HFFc6 (cell line): ENCODE results near the gene SLC13A3. TPM values are rescaled to one million over a fixed set of nuclear protein-coding genes. Genes with fewer than 3 reads are reported as not detected.

Experiments
- DNase-seq: peaks from one replicate; pipeline ENCODE4 v3.0.0-alpha.2; 2018
- H3K27ac Mint-ChIP-seq: 2 replicates; pipeline ENCODE4 v1.8.0; 2020; ENCODE audit warnings: mild to moderate bottlenecking, mixed read lengths
- H3K27me3 Mint-ChIP-seq: 2 replicates; pipeline ENCODE4 v1.8.0; 2021; ENCODE audit warnings: mild to moderate bottlenecking, moderate library complexity, mixed read lengths; ENCODE audit not compliant: insufficient read depth
- H3K36me3 Mint-ChIP-seq: 2 replicates; pipeline ENCODE4 v1.8.0; 2021; ENCODE audit warnings: low read depth, mixed read lengths
- H3K4me1 Mint-ChIP-seq: 2 replicates; pipeline ENCODE4 v1.8.0; 2020; ENCODE audit warnings: low read depth, mixed read lengths
- H3K4me3 Mint-ChIP-seq: 2 replicates; pipeline ENCODE4 v1.8.0; 2020; ENCODE audit warnings: mild to moderate bottlenecking, moderate library complexity, mixed read lengths
- H3K9me3 Mint-ChIP-seq: 2 replicates; pipeline ENCODE4 v1.8.0; 2020; ENCODE audit warnings: mild to moderate bottlenecking, mixed read lengths
- CTCF ChIP-seq: fragments of 200-600 bp; sonication (generic); IDR thresholded peaks from 2 replicates; pipeline ENCODE4 v1.5.0; 2021; ENCODE audit warnings: antibody characterized with exemption, mild to moderate bottlenecking
- total RNA-seq, 6 experiments: library from RNA; stranded (reverse); fragmentation: NEBNext Ultra II Directional; extraction: Animal tissue kit (Norgen Biotek cat#: 25700); gene quantifications; 2 replicates in 1 of 6; 3 replicates in 5 of 6; pipeline ENCODE4 v1.2.3, GENCODE V29; 2021

SLC13A3 gene
- total RNA-seq, 6 experiments from 2014 or later = 2.3 to 3.5 (median 2.7) TPM

GRCh38 chr20:46671866-46672542, 20.7 kb upstream of the SLC13A3 start:
- no peak overlapping the region for H3K27ac Mint-ChIP-seq
- H3K36me3 Mint-ChIP-seq = peaks cover 19% of the 10 kb centered on the region
- no peaks in the 10 kb centered on the region for H3K27me3 Mint-ChIP-seq
- TF ChIP-seq CTCF = no peak
- H3K4me1 Mint-ChIP-seq = no peaks in the 10 kb centered on the region
- peaks cover 23% of the 10 kb centered on the region for H3K9me3 Mint-ChIP-seq
- no peak for DNase-seq
- no peak overlapping the region for H3K4me3 Mint-ChIP-seq

DNA sequence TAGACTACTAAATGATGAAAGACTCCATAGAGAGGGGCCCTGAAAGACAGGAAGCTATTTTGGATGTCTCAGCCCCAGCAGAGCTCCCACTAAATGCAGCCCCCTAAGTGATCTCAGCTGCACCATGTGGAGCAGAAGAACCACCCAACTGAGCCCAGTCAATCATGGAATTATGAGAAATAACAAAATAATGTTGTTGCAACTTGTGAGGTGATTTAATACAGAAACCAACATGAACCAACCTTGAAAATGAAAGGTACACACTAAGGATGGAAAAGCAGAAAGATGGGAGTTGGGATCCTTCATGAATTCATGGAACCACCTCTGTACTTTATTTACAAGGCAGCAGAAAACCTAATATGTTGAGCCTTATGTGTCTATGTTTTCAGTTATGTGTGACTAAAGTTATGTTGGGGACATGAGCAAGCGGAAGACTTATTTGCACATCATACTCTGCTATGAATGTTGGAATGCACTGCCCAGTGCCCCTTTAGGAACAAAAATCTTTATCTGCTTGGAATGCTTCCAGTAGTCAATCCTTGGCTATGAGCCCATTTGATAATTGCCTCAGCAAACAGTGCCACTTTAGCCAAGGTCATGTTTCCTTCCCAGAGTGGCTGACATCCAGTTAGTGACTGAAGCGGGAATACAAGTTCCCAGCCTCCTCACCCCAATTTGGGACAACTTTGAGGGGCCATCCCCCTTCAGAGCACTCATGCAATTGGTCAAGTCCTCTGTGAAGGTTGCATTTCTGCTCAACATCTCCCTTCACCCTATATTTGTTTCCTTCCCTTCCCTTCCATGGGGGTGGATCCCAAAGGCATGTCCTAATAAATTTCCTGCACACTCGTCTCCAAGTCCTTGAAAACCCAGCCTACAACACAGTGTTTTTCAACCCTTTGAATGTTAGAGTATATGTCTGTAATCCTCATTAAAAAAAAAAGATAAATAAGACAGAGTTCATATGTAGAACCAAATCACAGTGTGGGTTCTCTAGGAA, 19.6 kb upstream of the SLC13A3 start:
- Mint-ChIP-seq H3K9me3 (peaks cover 23% of the 10 kb centered on the region), H3K27me3 (no peaks in the 10 kb centered on the region), H3K36me3 (peaks cover 19% of the 10 kb centered on the region), H3K27ac (no peak overlapping the region), H3K4me3 (no peak overlapping the region), H3K4me1 (no peaks in the 10 kb centered on the region)
- no peak for DNase-seq
- no peak for TF ChIP-seq CTCF

GRCh38 chr20:46670228-46670584, 18.9 kb upstream of the SLC13A3 start:
- no peak for DNase-seq
- H3K4me3 Mint-ChIP-seq = no peak overlapping the region
- H3K36me3 Mint-ChIP-seq = peaks cover 19% of the 10 kb centered on the region
- H3K4me1 Mint-ChIP-seq = no peaks in the 10 kb centered on the region
- no peaks in the 10 kb centered on the region for H3K27me3 Mint-ChIP-seq
- H3K27ac Mint-ChIP-seq = no peak overlapping the region
- peaks cover 23% of the 10 kb centered on the region for H3K9me3 Mint-ChIP-seq
- TF ChIP-seq CTCF = no peak

GRCh38 chr20:46666818-46667515, 15.7 kb upstream of the SLC13A3 start:
- H3K27ac Mint-ChIP-seq = no peak overlapping the region
- DNase-seq = no peak
- peaks cover 15% of the 10 kb centered on the region for H3K9me3 Mint-ChIP-seq
- no peak for TF ChIP-seq CTCF
- no peaks in the 10 kb centered on the region for H3K4me1 Mint-ChIP-seq
- H3K36me3 Mint-ChIP-seq = peaks cover 12% of the 10 kb centered on the region
- no peak overlapping the region for H3K4me3 Mint-ChIP-seq
- H3K27me3 Mint-ChIP-seq = no peaks in the 10 kb centered on the region; the same call in 1 of the 2 replicates

DNA sequence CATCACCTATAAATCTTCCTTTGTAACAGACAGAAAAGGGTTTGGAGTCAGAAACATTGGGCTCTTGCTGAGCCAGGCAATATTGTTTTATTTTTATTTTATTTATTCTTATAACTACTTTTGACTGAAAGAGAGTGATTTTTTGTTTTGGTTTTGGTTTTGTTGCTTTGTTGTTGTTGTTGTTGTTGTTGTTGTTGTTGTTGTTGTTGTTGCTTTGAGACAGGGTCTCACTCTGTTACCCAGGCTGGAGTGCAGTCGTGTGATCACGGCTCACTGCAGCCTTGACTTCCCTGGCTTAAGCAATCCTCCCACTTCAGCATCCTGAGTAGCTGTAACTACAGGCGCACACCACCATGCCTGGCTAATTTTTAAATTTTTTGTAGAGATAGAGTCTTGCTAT, 15.0 kb upstream of the SLC13A3 start:
- no peak overlapping the region for H3K4me3 Mint-ChIP-seq
- no peaks in the 10 kb centered on the region; the same call in 1 of the 2 replicates for H3K27me3 Mint-ChIP-seq
- TF ChIP-seq CTCF = no peak
- peaks cover 9% of the 10 kb centered on the region for H3K36me3 Mint-ChIP-seq
- H3K4me1 Mint-ChIP-seq = no peaks in the 10 kb centered on the region
- no peak overlapping the region for H3K27ac Mint-ChIP-seq
- DNase-seq = no peak
- peaks cover 10% of the 10 kb centered on the region for H3K9me3 Mint-ChIP-seq
